ENCODE measurements around the gene CPT1A.

Gene CPT1A

GRCh38 chr11:68872216-68873003, 30.7 kb upstream of the CPT1A start:
- H2AFZ ChIP-seq (ENCODE audit: low read depth), result no peak overlapping the region
- no peaks in the 10 kb centered on the region for H3K27me3 ChIP-seq (ENCODE audit: insufficient read depth, low read depth)
- no peak overlapping the region for H3K4me2 ChIP-seq
- no peak overlapping the region for H3K4me3 ChIP-seq (IDR thresholded peaks at IDR 0.05; ENCODE audit: insufficient read depth, low read depth, low read length)
- no peaks in the 10 kb centered on the region for H3K36me3 ChIP-seq (ENCODE audit: insufficient read depth)
- TF ChIP-seq, protein P1, sequence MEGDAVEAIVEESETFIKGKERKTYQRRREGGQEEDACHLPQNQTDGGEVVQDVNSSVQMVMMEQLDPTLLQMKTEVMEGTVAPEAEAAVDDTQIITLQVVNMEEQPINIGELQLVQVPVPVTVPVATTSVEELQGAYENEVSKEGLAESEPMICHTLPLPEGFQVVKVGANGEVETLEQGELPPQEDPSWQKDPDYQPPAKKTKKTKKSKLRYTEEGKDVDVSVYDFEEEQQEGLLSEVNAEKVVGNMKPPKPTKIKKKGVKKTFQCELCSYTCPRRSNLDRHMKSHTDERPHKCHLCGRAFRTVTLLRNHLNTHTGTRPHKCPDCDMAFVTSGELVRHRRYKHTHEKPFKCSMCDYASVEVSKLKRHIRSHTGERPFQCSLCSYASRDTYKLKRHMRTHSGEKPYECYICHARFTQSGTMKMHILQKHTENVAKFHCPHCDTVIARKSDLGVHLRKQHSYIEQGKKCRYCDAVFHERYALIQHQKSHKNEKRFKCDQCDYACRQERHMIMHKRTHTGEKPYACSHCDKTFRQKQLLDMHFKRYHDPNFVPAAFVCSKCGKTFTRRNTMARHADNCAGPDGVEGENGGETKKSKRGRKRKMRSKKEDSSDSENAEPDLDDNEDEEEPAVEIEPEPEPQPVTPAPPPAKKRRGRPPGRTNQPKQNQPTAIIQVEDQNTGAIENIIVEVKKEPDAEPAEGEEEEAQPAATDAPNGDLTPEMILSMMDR (conservative IDR thresholded peaks at IDR 0.05; ENCODE audit: low read depth, low read length), result no peak
- no peaks in the 10 kb centered on the region for H3K4me1 ChIP-seq (ENCODE audit: low read depth, poor library complexity, severe bottlenecking)
- no peaks in the 10 kb centered on the region for H3K79me2 ChIP-seq (ENCODE audit: insufficient read depth, low read depth)
- H4K20me1 ChIP-seq (ENCODE audit: insufficient read depth), result no peaks in the 10 kb centered on the region
- no peak overlapping the region for H3K9ac ChIP-seq
- H3K27ac ChIP-seq, result no peak overlapping the region

DNA sequence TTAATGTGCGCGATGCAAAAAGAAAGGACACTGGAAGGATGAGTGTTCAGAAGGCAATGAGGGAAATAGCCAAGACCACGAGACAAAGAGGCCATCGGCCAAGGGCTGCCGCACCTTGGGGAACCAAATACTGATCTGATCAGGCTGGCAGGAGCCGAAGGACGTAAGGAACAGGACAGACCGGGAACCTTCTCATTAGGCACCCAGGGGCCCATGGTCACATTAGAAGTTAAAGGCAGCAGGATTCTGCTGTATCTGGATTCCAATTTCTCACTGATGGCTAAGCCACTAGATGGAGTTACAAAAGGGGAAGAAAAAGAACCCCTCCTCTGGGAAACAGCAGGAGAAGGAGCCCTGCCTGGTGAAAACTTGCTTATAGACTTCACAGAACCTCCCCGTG, 28.8 kb upstream of the CPT1A start:
- H3K9ac ChIP-seq, result no peak overlapping the region
- H3K79me2 ChIP-seq (ENCODE audit: insufficient read depth, low read depth), result no peaks in the 10 kb centered on the region
- no peaks in the 10 kb centered on the region for H3K27me3 ChIP-seq (ENCODE audit: insufficient read depth, low read depth)
- H3K4me3 ChIP-seq (IDR thresholded peaks at IDR 0.05; ENCODE audit: insufficient read depth, low read depth, low read length), result no peak overlapping the region
- TF ChIP-seq, protein P1 (conservative IDR thresholded peaks at IDR 0.05; ENCODE audit: low read depth, low read length), result no peak
- H3K36me3 ChIP-seq (ENCODE audit: insufficient read depth), result no peaks in the 10 kb centered on the region
- no peaks in the 10 kb centered on the region for H4K20me1 ChIP-seq (ENCODE audit: insufficient read depth)
- H3K4me2 ChIP-seq, result no peak overlapping the region
- H2AFZ ChIP-seq (ENCODE audit: low read depth), result no peak overlapping the region
- H3K27ac ChIP-seq, result no peak overlapping the region
- no peaks in the 10 kb centered on the region for H3K4me1 ChIP-seq (ENCODE audit: low read depth, poor library complexity, severe bottlenecking)

DNA sequence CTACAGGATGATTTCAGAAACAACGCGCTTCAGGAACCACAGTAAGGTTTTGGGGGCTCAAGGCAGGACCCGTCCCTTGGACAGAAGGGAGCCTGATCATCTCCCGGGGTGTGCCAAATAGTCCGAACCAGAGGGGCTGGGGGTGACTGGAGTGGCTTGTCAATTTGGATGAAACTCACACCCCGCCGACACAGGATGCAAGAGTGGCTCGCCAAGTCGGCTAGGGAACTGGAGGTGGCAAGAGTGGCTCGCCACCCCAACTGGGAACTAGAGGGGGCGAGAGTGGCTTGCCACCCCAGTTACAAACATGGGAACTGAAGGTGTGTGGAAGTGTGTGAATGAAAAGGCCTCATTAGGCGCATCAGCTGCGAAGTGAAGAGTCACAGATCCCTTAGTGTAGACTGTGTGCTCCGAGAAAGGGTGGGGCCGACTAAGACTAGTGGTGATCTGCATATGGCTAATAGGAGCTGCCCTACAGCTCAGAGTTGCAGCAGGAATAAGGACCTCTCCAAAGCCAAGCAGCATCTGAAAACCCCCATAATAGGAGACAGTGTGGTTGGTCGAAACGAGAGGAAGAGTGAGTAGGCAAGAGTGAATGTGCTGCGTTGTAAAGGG, 26.6 kb upstream of the CPT1A start:
- Histone ChIP-seq H3K36me3 (ENCODE audit: insufficient read depth) (no peaks in the 10 kb centered on the region), H2AFZ (ENCODE audit: low read depth) (no peak overlapping the region), H4K20me1 (ENCODE audit: insufficient read depth) (no peaks in the 10 kb centered on the region), H3K4me1 (ENCODE audit: low read depth, poor library complexity, severe bottlenecking) (no peaks in the 10 kb centered on the region), H3K9ac (no peak overlapping the region), H3K27me3 (ENCODE audit: insufficient read depth, low read depth) (no peaks in the 10 kb centered on the region), H3K27ac (no peak overlapping the region), H3K4me2 (no peak overlapping the region), H3K4me3 (IDR thresholded peaks at IDR 0.05; ENCODE audit: insufficient read depth, low read depth, low read length) (no peak overlapping the region), H3K79me2 (ENCODE audit: insufficient read depth, low read depth) (no peaks in the 10 kb centered on the region)
- TF ChIP-seq, protein P1 (conservative IDR thresholded peaks at IDR 0.05; ENCODE audit: low read depth, low read length), result no peak

- Histone ChIP-seq H3K27me3 (ENCODE audit: insufficient read depth, low read depth) (no peaks in the 10 kb centered on the region), H3K4me3 (IDR thresholded peaks at IDR 0.05; ENCODE audit: insufficient read depth, low read depth, low read length) (no peak overlapping the region), H3K79me2 (ENCODE audit: insufficient read depth, low read depth) (no peaks in the 10 kb centered on the region), H3K27ac (no peak overlapping the region), H3K36me3 (ENCODE audit: insufficient read depth) (no peaks in the 10 kb centered on the region), H2AFZ (ENCODE audit: low read depth) (no peak overlapping the region), H4K20me1 (ENCODE audit: insufficient read depth) (no peaks in the 10 kb centered on the region), H3K4me1 (ENCODE audit: low read depth, poor library complexity, severe bottlenecking) (no peaks in the 10 kb centered on the region), H3K9ac (no peak overlapping the region), H3K4me2 (no peak overlapping the region)
- TF ChIP-seq, protein P1 (conservative IDR thresholded peaks at IDR 0.05; ENCODE audit: low read depth, low read length), result no peak
Observed at GRCh38 chr11:68867066-68867465, 25.4 kb upstream of the CPT1A start.
